ENCODE results near the gene SLC23A3.

DNA sequence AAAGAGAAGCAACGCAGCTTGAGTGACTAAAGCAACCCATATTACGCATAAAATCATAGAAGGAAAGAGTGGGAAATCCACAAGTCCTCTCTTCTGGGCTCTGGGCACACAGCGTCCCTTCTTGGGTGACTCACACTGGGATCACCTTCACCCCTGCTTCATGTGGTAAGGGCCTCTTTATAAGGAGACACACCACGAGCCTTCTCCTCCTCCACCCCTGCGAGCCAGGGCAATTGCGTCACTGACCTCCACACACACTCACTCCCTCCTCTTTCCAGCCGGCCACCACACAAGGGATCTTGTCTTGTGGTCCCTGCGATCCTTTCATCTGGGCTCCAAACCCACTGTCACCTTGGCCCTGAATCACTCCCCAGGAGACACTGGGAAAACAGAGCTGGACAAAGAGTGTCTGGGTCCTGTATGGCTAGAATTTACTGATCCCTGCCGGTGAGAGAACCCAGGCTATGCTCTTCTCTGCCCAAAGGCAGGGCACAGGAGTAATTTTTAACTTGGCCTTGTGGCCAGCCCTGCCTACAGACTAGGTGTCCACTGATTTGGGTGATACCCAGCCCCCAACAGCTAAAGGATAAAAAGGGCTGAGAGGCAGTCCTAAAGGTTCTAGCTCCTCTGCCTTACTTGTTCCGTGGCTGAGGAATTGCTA is 44.5 kb downstream of the SLC23A3 start:
- TF ChIP-seq POLR2A (IDR thresholded peaks at IDR 0.05): no peak
- TF ChIP-seq, protein P1, sequence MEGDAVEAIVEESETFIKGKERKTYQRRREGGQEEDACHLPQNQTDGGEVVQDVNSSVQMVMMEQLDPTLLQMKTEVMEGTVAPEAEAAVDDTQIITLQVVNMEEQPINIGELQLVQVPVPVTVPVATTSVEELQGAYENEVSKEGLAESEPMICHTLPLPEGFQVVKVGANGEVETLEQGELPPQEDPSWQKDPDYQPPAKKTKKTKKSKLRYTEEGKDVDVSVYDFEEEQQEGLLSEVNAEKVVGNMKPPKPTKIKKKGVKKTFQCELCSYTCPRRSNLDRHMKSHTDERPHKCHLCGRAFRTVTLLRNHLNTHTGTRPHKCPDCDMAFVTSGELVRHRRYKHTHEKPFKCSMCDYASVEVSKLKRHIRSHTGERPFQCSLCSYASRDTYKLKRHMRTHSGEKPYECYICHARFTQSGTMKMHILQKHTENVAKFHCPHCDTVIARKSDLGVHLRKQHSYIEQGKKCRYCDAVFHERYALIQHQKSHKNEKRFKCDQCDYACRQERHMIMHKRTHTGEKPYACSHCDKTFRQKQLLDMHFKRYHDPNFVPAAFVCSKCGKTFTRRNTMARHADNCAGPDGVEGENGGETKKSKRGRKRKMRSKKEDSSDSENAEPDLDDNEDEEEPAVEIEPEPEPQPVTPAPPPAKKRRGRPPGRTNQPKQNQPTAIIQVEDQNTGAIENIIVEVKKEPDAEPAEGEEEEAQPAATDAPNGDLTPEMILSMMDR (IDR thresholded peaks at IDR 0.05): no peak
- no peak for TF ChIP-seq EP300 (IDR thresholded peaks at IDR 0.05)
- TF ChIP-seq POLR2AphosphoS5 (IDR thresholded peaks at IDR 0.05): no peak
